Bronchial epithelial cell (primary cell): ENCODE measurements around the gene DTNB. TPM values are rescaled to one million over a fixed set of nuclear protein-coding genes. Genes with fewer than 3 reads are reported as not detected.

Experiments used
- DNase-seq: peaks from one replicate; pipeline ENCODE4 v3.0.0-alpha.2; 2010; ENCODE audit warnings: low read depth
- FAIRE-seq: peaks from 2 replicates; lab custom pipeline; 2011; peaks lifted over from hg19 to GRCh38; lab: Jason Lieb, UNC
- H3K27me3 ChIP-seq: 2 replicates; pipeline ENCODE4 v1.5.1; 2011; ENCODE audit warnings: low read length; ENCODE audit not compliant: control insufficient read depth, insufficient read depth
- H3K36me3 ChIP-seq: 2 replicates; pipeline ENCODE4 v1.5.1; 2011; ENCODE audit warnings: low read length; ENCODE audit not compliant: control insufficient read depth, insufficient read depth
- H3K4me3 ChIP-seq: 2 replicates; pipeline ENCODE4 v1.5.1; 2011; ENCODE audit warnings: mild to moderate bottlenecking, low read depth, low read length, control low read depth
- CTCF ChIP-seq: IDR thresholded peaks from 2 replicates; pipeline ENCODE4 v1.5.1; 2011; ENCODE audit warnings: mild to moderate bottlenecking, moderate library complexity, low read length, control low read depth, inconsistent platforms; ENCODE audit not compliant: insufficient read depth, severe bottlenecking
- total RNA-seq: library from RNA; depleted of rRNA; stranded (reverse); fragments of >200 nt; gene quantifications from 2 replicates; pipeline ENCODE4 v1.2.1, GENCODE V29; 2014

Gene DTNB
- total RNA-seq, 1 donor from 2014 or later = 8.4 TPM

GRCh38 chr2:25397777-25398176, 275.6 kb downstream of the DTNB start:
- Histone ChIP-seq H3K4me3 (no peak overlapping the region), H3K27me3 (no peaks in the 10 kb centered on the region), H3K36me3 (no peaks in the 10 kb centered on the region)
- DNase-seq (no peak), FAIRE-seq (no peak)
- TF ChIP-seq CTCF = no peak

- H3K4me3 ChIP-seq = no peak overlapping the region
- H3K27me3 ChIP-seq = no peaks in the 10 kb centered on the region
- FAIRE-seq (no peak), DNase-seq (no peak)
- H3K36me3 ChIP-seq = peaks cover 7% of the 10 kb centered on the region
- no peak for TF ChIP-seq CTCF
Observed at GRCh38 chr2:25389161-25389560, 284.2 kb downstream of the DTNB start.

GRCh38 chr2:25388491-25388890, 284.9 kb downstream of the DTNB start:
- H3K36me3 ChIP-seq = peaks cover 7% of the 10 kb centered on the region
- TF ChIP-seq CTCF = no peak
- no peak for FAIRE-seq
- no peak for DNase-seq
- no peaks in the 10 kb centered on the region for H3K27me3 ChIP-seq
- no peak overlapping the region for H3K4me3 ChIP-seq

GRCh38 chr2:25387876-25388449, 285.4 kb downstream of the DTNB start:
- no peak for DNase-seq
- FAIRE-seq = no peak
- Histone ChIP-seq H3K36me3 (peaks cover 7% of the 10 kb centered on the region), H3K4me3 (no peak overlapping the region), H3K27me3 (no peaks in the 10 kb centered on the region)
- no peak for TF ChIP-seq CTCF

- TF ChIP-seq CTCF = no peak
- H3K4me3 ChIP-seq = no peak overlapping the region
- no peak for DNase-seq
- FAIRE-seq = no peak
- H3K36me3 ChIP-seq = peaks cover 7% of the 10 kb centered on the region
- no peaks in the 10 kb centered on the region for H3K27me3 ChIP-seq
Observed at GRCh38 chr2:25386971-25387875, 286.2 kb downstream of the DTNB start.
